Stimulated activated CD8-positive, alpha-beta memory T cell treated with anti-CD3 and anti-CD28 coated beads, Interleukin-12 subunit alpha, Interleukin-12 subunit beta, amount 100 ng/mL, for 24 hours (primary cell): Measurements from ENCODE around the gene ZNF496.
"Not testable (repeated sequence)": the region's sequence is repeated elsewhere in the genome, so short reads cannot be mapped to it uniquely, and the experiment has no call there.

ENCODE experiments used
- DNase-seq: peaks from one replicate; pipeline ENCODE4 v3.0.0-alpha.2; 2020; ENCODE audit errors: extremely low read depth

Gene ZNF496

DNA sequence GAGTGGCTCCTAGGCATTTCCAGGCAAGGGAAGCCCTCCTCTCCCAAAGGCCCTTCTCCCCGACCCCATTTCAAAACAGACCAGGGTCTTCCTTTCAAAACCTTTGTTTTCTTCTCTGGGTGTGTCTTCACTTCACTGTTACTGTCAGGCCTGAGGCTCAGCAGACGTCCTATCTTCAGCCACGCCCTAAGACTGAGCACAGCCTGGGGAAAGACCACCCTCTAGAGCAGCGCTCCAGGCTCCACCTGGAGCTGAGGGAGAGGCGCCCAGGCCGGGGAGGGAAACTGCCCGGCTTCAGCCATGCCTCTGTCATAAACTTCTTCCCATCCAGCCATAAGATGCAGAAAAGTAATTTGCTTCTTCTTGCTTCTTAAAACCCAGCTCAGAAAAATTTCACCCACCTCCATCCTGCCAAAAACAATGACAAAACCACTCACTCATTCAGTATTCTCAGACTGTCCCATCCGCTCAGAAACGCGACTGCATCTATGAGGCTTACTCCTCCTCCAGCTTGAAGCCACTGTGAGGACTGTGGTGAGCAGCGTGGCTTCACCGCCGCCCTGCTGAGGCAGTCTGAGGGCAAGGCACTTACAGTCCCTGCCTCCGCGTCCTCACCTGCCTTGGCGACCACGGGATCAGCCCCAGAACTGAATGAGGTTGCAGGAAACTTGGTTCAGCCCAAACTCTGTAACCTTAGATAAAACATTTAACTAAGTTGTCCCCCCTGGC is 39.7 kb downstream of the ZNF496 start:
- no peak for DNase-seq

DNA sequence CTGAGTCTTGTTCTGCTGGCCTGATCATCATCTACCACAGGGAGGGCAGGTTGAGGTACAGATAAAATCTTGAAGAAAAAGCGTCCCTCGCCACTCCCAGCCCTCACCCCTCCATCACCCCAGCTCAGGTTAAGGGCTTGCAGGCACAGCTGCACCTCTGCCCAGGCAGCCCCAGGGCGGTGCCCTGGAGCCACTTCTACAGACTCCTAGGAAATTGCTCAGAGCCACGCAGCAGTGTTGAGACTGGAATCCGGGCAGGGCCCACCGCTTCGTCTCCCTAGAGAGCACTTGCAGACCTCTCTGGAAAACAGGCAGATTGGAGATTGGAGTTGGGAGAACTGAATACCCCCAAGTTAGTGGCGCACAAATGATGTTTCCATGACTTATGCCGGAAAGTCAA is 40.5 kb downstream of the ZNF496 start:
- no peak for DNase-seq

DNA sequence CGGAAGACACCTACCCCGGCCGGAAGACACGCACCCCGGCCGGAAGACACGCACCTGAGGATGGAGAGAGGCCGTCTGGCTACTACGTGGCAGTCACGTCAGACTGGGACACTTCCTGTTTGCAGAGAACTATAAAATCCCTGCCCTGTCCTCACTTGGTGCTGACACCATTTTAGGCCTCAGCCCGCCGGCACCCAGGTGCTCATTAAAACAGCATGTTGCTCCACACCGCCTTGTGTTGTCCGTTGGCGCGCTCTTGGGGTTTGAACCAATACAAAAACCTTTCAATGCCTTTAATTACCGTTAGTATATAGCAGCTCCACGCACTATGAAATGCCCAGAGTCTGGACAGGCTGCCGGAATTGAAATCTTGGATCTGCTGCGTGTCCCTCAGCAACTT is 41.1 kb downstream of the ZNF496 start:
- no peak for DNase-seq

DNA sequence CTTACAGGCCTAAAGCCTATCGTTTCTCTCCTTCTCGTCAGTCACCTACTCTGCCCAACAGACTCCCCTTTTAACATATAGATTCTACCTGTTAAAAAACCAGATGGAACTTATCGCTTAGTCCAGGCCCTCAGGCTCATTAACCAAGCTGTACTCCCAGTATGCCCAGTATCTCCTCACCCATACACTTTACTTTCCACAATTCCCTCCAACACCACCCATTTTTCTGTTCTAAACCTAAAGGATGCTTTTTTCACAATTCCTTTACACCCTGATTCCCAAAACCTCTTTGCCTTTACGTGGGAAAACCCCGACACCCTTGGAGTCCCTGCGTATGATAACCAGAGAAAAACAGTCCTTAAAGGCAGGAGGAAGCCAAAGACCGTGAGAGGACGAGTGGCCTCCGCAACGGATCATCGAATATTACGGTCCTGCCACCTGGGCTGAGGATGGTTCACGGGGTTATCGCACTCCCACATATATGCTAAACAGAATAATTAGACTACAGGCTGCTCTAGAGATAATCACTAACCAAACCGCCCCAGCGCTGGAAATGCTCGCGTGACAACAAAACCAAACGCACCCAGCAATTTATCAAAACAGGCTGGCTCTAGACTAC is 42.3 kb downstream of the ZNF496 start:
- DNase-seq = not testable (repeated sequence)

DNA sequence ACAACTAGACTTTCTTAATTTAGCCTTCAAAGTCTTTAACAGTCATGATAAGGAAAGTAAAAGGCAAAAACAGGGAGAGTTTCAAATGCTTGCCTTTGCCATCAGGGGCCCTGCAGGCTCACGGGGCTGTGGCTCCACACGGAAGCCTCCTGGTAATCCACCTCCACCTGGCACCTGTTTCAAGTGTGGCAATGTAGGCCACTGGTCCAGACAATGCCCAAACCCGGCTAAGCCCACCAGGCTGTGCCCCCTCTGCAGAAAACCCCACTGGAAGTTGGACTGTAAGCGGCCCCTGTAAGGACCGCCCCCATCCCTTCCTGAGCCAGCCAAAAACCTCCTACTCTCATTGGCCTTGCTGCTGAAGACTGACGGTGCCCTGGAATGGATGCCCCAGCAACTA is 43.3 kb downstream of the ZNF496 start:
- DNase-seq = no peak

DNA sequence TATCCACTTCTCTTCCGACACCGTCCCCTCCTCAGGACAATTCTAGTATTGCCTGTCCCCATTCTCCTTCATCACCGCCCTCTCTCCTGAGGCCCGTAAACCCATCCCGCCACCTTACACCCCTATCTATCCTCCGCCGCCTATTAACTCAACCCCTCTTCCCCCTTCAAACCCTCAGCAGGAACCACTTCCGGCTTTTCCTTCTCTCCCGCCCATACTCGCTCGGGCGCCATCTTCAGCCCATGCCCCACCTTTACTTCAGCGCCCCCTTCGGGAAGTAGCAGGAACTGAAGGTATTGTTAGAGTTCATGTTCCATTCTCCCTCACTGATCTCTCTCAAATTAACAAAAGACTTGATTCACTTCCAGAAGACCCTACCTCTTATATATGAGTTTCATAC is 44.2 kb downstream of the ZNF496 start:
- no peak for DNase-seq

DNA sequence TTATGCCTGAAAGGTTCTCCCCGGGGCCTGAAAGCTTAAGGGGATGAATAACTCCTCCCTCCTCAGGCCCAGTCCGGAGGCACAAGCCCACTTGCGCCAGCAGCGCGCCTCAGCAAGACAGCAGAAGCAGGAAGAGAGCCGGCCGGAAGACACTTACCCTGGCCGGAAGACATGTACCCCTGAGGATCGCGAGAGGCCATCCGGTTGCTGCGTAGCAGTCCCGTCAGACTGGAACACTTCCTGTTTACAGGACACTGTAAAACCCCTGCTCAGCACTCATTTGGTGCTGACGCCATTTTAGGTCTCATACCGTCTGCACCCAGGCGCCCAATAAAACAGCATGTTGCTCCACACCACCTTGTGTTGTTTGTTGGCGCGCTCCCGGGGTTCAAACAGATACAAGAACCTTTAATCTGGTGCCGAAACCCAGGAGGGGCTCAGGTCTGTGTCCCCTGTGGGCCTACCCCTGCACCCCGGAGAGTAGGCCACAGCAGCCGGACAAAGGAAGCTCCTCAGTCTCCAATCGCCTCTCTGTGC is 45.5 kb downstream of the ZNF496 start:
- DNase-seq = no peak

DNA sequence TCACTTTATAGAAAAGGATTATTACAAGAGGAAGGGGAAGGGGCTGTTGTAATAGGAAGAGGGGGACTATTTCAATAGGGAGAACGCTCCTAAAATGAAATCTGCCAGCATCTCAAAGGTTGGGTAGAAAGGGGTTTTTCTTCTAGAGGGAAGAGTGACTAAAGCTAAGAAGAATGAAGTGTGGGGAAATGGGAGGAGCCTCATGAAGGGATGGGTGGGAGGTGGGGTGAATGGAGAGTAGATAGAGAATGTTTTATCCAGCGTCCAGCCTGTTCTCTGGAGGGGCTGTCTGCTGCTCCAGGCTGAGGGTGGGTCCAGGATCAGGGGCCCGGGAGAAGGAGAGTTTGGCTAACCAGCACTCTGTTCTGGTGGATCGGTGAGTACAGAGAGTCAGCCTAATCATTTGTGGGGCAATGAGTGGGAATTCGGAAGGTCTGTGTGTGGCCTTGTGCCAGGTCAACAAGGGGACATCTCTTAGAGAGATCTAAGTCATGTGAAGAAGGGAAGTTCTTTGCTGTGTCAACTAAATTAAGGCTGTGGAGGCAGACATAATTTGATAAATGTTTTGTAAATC is 50.6 kb downstream of the ZNF496 start:
- no peak for DNase-seq

DNA sequence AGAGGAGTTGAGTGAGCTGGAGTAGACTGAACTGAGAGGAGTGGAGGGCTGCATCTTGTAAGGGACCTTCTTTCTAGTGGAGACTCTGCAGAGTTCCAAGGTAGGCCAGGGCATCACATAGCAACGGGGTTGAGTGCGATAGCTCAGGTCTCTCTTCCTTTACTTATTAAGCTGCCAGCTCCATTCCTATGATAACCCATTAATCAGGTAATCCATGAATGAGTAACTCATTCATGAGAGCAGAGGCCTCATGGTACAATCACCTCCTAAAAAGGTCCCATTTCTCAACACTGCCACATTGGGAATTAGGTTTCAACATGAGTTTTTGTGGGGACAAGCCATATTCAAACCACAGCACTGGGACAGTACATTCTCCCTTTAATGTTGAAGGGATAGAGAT is 54.5 kb downstream of the ZNF496 start:
- no peak for DNase-seq

DNA sequence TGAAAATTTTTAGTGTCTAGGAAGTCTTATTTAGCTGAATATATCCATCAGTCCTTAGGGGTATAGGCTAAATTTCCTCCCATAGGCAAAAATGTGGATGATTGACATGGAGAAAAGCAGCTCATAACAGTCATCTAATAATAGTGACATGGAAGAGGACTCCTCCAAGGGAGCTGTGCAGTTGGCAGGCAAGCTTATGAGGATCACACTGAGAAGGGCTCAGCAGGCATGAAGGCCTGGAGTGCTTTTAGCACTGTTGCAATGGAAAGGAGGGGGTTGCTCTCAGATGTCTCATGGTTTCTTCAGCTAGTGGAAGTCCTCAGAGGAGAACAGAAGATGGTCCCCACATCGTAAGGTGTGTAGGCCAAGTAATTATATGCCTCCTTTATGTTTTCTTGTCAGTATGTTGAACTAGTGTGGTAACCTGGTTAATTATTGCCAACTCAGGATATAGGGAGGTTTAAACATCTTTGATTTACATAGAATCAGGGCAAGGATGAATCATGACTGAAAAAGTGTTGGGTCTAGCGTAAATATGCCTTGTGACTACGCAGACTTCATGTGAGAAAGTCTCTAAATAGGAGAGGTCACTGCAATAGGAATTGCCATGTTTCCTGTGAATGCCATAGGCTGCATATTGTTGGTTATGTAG is 56.9 kb downstream of the ZNF496 start:
- no peak for DNase-seq

DNA sequence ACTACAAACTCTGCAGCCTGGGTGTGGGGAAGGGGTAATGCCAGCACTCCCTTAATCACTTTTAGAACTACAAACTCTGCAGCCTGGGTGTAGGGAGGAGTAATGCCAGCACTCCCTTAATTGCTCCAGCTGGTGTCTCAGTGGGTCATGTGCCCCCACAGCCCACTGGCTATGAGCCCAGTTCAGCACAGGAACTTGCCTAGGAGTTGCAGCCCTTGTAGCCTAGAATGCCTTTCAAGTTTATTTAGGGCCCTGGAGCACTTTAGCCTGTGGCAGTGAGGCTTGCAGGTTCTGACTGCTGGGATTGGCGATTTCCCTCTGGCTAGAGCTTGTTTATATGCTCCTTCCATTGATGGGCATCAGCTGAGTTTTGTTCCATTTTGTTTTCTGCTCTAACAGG is 58.7 kb downstream of the ZNF496 start:
- DNase-seq = no peak

DNA sequence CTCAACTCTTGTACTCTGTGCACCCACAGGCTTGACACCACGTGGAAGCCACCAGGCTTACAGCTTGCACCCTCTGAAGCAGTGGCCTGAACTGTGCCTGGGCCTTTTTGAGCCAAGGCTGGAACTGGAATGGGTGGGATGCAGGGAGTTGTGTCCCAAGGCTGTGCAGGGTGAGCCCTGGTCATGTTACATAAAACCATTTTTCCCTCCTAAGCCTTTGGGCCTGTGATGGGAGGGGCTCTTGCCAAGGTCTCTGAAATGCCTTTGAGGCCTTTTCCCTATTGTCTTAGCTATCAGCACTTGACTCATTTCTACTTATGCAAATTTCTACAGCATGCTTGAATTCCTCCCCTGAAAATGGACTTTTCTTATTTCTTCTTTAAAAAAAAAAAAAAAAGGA is 61.7 kb downstream of the ZNF496 start:
- DNase-seq = no peak

DNA sequence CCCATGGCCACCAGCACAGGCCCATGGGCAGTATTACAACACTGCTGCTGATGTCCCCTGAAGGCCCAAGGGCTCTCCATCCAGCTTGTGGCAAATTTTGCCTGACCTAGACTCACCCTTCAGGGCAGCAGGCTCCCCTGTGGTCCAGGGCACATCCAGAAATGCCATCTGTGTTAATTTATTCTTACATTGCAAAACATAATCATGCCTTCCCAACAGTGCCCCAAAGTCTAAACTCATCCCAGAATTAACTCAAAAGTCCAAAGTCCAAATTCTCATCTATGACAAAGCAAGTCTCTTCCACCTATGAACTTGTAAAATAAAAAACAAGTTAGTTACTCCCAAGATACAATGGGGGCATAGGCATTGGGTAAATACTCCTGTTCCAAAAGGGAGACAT is 62.5 kb downstream of the ZNF496 start:
- DNase-seq = no peak

DNA sequence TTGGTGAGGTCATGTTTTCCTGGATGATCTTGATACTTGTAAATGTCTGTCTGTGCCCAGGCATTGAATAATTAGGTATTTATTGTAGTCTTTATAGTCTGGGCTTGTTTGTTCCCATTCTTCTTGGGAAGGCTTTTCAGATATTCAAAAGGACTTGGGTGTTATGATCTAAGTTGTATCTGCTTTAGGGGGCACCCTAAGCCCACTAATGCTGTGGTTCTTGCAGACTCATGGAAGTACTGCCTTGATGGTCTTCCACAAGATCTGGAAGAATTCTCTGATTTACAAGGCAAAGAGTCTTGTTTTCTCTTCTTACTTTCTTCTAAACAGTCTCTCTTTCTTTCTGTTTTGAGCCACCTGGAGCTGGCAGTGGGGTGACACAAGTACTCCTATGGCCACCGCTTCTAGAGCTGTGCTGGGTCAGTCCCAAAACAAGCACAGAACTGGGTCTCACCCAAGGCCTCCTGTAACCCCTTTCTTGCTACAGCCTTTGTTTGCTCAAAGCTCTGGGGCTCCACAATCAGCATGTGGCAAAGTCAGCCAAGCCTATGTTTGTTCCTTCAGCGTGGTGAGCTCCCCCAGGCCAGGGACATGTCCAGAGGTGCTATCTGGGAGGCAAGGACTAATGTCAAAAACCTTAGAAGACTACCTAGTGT is 63.1 kb downstream of the ZNF496 start:
- DNase-seq = no peak

DNA sequence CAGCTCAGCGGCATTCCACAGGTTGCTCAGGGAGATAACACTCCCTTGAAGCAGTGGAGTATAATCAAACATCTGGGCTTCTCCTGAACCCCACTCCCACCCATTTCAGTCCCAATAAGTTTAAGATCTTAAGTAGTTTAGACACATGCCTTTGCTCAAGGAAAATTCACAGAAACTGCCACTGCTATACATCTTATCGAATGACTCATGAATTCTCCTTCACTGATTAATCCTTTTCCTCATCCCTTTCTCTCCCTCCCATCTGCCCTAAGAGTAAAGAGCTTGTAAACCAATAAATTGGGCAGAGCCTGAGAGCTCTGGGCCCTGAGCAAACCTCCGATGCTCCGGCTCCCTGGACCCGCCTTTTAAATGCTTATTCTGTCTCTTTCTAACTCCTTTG is 65.6 kb downstream of the ZNF496 start:
- no peak for DNase-seq

DNA sequence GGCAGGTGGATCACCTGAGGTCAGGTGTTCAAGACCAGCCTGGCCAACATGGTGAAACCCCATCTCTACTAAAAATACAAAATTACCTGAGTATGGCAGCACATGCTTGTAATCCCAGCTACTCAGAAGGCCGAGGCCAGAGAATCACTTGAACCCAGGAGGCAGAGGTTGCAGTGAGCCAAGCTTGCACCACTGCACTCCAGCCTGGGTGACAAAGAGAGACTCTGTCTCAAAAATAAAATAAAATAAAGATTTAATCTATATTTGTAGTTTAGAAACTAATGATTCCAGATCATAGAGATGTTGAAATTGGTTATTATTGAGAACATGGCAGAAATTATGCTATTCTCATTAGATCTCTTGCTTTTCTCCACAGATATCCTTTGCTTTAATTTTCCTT is 75.9 kb downstream of the ZNF496 start, which contains the start of gene VN1R5:
VN1R5 (plus strand) TSS at position 301 of the 400 bp plus-strand sequence.
- not testable (repeated sequence) for DNase-seq

DNA sequence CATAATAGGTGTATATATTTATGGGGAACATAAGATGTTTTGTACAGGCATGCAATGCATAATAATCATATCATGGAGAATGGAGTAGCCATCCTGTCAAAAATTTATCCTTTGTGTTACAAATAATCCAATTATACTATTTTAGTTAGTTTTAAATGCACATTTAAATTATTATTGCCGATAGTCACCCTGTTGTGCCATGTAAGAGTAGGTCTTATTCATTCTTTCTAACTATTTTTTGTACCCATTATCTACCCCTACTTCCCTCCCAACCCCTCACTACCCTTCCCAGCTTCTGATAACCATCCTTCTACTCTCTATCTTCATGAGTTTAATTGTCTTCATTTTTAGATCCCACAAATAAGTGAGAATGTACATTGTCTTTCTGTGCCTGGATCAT is 84.1 kb downstream of the ZNF496 start:
- DNase-seq = no peak
